OCI-LY1 (cell line): ENCODE data around the gene SLC39A11.
"Not testable (repeated sequence)": the region's sequence is repeated elsewhere in the genome, so short reads cannot be mapped to it uniquely, and the experiment has no call there.

ENCODE experiments used
- H2AFZ ChIP-seq: fragments of 200-600 bp; sonication (generic), shearing (Covaris generic); 2 replicates; pipeline ENCODE4 v1.6.0; 2014; ENCODE audit warnings: antibody characterized with exemption, mild to moderate bottlenecking, low read length
- H3F3A ChIP-seq: fragments of 200-600 bp; sonication (generic), shearing (Covaris generic); 2 replicates; pipeline ENCODE4 v1.6.0; 2014; ENCODE audit warnings: mild to moderate bottlenecking, antibody characterized with exemption, low read length, moderate library complexity; ENCODE audit not compliant: insufficient read depth
- H3K27ac ChIP-seq: fragments of 200-600 bp; sonication (generic); 2 replicates; pipeline ENCODE4 v1.5.1; 2014; ENCODE audit warnings: low read length, mixed run types, mild to moderate bottlenecking, low read depth; ENCODE audit not compliant: poor library complexity, severe bottlenecking
- H3K27me3 ChIP-seq: fragments of 200-600 bp; sonication (generic); 2 replicates; pipeline ENCODE4 v1.6.0; 2014; ENCODE audit warnings: antibody characterized with exemption, mild to moderate bottlenecking, low read length, moderate library complexity; ENCODE audit not compliant: insufficient read depth
- H3K36me3 ChIP-seq: fragments of 200-600 bp; sonication (generic); 2 replicates; pipeline ENCODE4 v1.6.1; 2014; ENCODE audit warnings: mild to moderate bottlenecking, antibody characterized with exemption, low read length, moderate library complexity, mixed read lengths; ENCODE audit not compliant: insufficient read depth
- H3K4me1 ChIP-seq: fragments of 200-600 bp; sonication (generic); 2 replicates; pipeline ENCODE4 v1.5.1; 2014; ENCODE audit warnings: mild to moderate bottlenecking, low read length, moderate library complexity; ENCODE audit not compliant: insufficient read depth, severe bottlenecking
- H3K4me2 ChIP-seq: fragments of 200-600 bp; sonication (generic), shearing (Covaris generic); 2 replicates; pipeline ENCODE4 v1.6.1; 2014; ENCODE audit warnings: low read length
- H3K4me3 ChIP-seq: fragments of 200-600 bp; sonication (generic); 2 replicates; pipeline ENCODE4 v1.5.1; 2014; ENCODE audit warnings: low read length, low read depth, mild to moderate bottlenecking, mixed read lengths; ENCODE audit not compliant: poor library complexity, severe bottlenecking
- H3K79me2 ChIP-seq: fragments of 200-600 bp; shearing (Covaris generic); 2 replicates; pipeline ENCODE4 v1.6.1; 2016; ENCODE audit warnings: mixed run types, low read length, mixed read lengths; ENCODE audit not compliant: insufficient read depth
- H3K9ac ChIP-seq: fragments of 200-600 bp; sonication (generic), shearing (Covaris generic); 2 replicates; pipeline ENCODE4 v1.6.1; 2014; ENCODE audit warnings: mild to moderate bottlenecking, low read length, mixed read lengths
- H3K9me2 ChIP-seq: fragments of 200-600 bp; sonication (generic), shearing (Covaris generic); 2 replicates; pipeline ENCODE4 v1.6.1; 2014; ENCODE audit warnings: low read depth, mild to moderate bottlenecking, low read length, mixed read lengths
- H3K9me3 ChIP-seq: fragments of 200-600 bp; shearing (Covaris generic); 2 replicates; pipeline ENCODE4 v1.6.1; 2014; ENCODE audit warnings: low read length, mixed read lengths
- H4K20me1 ChIP-seq: fragments of 200-600 bp; sonication (generic), shearing (Covaris generic); 2 replicates; pipeline ENCODE4 v1.6.0; 2016; ENCODE audit warnings: mild to moderate bottlenecking, low read length; ENCODE audit not compliant: insufficient read depth
- CTCF ChIP-seq: fragments of 200-600 bp; sonication (generic), shearing (Covaris generic); IDR thresholded peaks from 2 replicates; pipeline ENCODE4 v1.5.1; 2017; ENCODE audit warnings: mild to moderate bottlenecking, antibody characterized with exemption, low read length, moderate library complexity, mixed read lengths
- EZH2 ChIP-seq: fragments of 200-600 bp; sonication (generic), shearing (Covaris generic); IDR thresholded peaks from 2 replicates; pipeline ENCODE4 v1.8.0; 2017; ENCODE audit warnings: borderline replicate concordance, mixed run types, mild to moderate bottlenecking, antibody characterized with exemption, low read length, moderate library complexity, mixed read lengths

SLC39A11 gene

GRCh38 chr17:72997559-72997958 is 94.9 kb downstream of the SLC39A11 start:
- H2AFZ ChIP-seq: no peak overlapping the region

DNA sequence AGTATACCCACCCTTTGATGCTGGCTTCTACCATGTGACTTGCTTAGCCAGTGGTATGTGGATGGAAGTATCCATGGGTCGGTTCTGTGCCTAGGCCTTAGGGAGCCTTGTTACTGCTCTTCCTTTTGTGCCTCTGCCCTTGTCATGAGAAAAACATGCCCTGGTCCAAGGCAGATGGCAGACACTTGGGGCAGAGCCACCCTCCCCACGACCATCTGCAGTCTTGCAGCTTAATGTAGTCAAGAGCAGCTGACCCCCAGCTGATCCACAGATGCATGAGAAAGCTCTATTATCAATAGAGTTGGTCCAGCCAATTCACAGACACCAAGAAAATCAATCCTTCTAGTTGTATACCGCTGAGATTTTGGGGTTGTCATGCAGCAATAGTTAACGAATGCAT is 95.7 kb downstream of the SLC39A11 start:
- no peaks in the 10 kb centered on the region for H3K4me1 ChIP-seq
- no peaks in the 10 kb centered on the region for H3F3A ChIP-seq
- no peak for TF ChIP-seq CTCF
- TF ChIP-seq EZH2: no peak
- H3K36me3 ChIP-seq: no peaks in the 10 kb centered on the region
- no peaks in the 10 kb centered on the region for H4K20me1 ChIP-seq
- H3K79me2 ChIP-seq: no peaks in the 10 kb centered on the region
- no peaks in the 10 kb centered on the region for H3K9me2 ChIP-seq
- H2AFZ ChIP-seq: no peak overlapping the region
- no peak overlapping the region for H3K4me3 ChIP-seq
- H3K9me3 ChIP-seq: no peaks in the 10 kb centered on the region
- no peak overlapping the region for H3K27ac ChIP-seq
- no peak overlapping the region for H3K9ac ChIP-seq
- no peak overlapping the region for H3K4me2 ChIP-seq
- H3K27me3 ChIP-seq: no peaks in the 10 kb centered on the region

More at GRCh38 chr17:72997559-72997958, 94.9 kb downstream of the SLC39A11 start:
- no peaks in the 10 kb centered on the region for H3K27me3 ChIP-seq
- no peak overlapping the region for H3K27ac ChIP-seq
- H3K79me2 ChIP-seq: no peaks in the 10 kb centered on the region
- TF ChIP-seq CTCF (no peak), EZH2 (no peak)
- H3F3A ChIP-seq: no peaks in the 10 kb centered on the region
- H3K9me3 ChIP-seq: no peaks in the 10 kb centered on the region
- no peaks in the 10 kb centered on the region for H3K9me2 ChIP-seq
- H3K36me3 ChIP-seq: no peaks in the 10 kb centered on the region
- H3K9ac ChIP-seq: no peak overlapping the region
- H4K20me1 ChIP-seq: no peaks in the 10 kb centered on the region
- no peak overlapping the region for H3K4me2 ChIP-seq
- H3K4me3 ChIP-seq: no peak overlapping the region
- no peaks in the 10 kb centered on the region for H3K4me1 ChIP-seq

DNA sequence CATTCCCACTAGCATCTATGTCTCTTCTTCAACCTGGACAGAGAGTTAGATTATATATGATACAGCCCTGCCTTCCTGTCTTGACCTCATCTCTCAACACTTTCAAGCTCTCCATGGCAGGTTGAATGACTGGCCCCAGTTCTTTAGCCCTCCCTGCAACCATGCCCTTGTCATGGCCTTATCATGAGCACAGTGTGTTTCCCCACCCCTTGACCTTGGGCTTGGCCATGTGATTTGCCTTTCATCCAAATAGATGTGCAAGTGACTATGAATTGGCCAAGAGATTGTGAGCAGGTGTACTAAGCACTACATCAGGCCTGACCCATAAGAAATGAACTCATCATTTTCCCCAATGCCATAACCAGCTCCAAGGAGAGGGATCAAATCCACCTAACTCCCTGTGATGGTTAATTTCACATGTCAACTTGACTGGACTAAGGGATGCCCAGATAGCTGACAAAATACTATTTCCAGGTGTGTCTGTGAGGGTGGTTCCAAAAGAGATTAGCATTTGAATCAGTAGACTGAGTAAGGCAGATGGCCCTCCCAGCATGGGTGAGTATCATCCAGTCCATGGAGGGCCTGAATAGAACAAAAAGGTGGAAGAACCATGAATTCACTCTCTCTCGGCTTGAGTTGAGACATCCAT is 97.4 kb downstream of the SLC39A11 start:
- Histone ChIP-seq H3K9me2 (no peaks in the 10 kb centered on the region), H3F3A (no peaks in the 10 kb centered on the region), H3K36me3 (no peaks in the 10 kb centered on the region), H3K27me3 (no peaks in the 10 kb centered on the region), H3K9ac (no peak overlapping the region), H3K9me3 (no peaks in the 10 kb centered on the region), H3K4me3 (no peak overlapping the region), H4K20me1 (no peaks in the 10 kb centered on the region), H3K4me2 (no peak overlapping the region), H3K4me1 (no peaks in the 10 kb centered on the region), H3K79me2 (no peaks in the 10 kb centered on the region), H2AFZ (no peak overlapping the region), H3K27ac (no peak overlapping the region)
- TF ChIP-seq EZH2 (no peak), CTCF (no peak)

- not testable (repeated sequence) for H3K79me2 ChIP-seq, H3K27ac ChIP-seq, H3F3A ChIP-seq, H3K36me3 ChIP-seq, H3K27me3 ChIP-seq, H2AFZ ChIP-seq, H3K4me3 ChIP-seq, H3K9me2 ChIP-seq, H3K4me1 ChIP-seq, H3K9me3 ChIP-seq, H4K20me1 ChIP-seq, H3K4me2 ChIP-seq, H3K9ac ChIP-seq
These were observed 99.6 kb downstream of the SLC39A11 start for GRCh38 chr17:72992783-72993467.
